T-helper 2 cell (primary cell): ENCODE data around the gene EPHX1.
"Not testable (repeated sequence)": the region's sequence is repeated elsewhere in the genome, so short reads cannot be mapped to it uniquely, and the experiment has no call there.

Experiments used
- DNase-seq, 5 experiments: peaks; one replicate each; pipeline versions ENCODE4 v3.0.0 to v3.0.0-alpha.2; 2012 to 2022

Gene EPHX1

GRCh38 chr1:225777583-225778336, 32.2 kb upstream of the EPHX1 start, which contains the start of gene SRP9:
Gene SRP9, plus strand, starts transcription at chr1:225777826. Its CDS starts 115 bp downstream, at chr1:225777941.
- DNase-seq = peak; percentile 94 to 99 (median 98)

DNA sequence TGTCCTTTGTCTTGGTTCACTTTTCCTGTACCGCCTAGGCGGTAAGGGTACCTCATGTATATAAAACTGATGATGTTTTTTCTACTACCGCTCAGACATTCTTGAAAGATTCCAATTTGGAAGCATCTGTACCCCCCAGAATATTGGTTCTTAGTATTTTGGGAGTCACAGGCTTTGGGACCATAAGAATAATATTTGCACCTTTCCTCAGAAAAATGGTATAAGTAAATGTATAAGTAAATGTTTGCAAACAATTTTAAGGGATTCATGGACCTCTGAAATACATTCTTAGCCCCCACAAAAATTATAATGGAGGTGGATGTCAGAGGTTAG, 31.6 kb upstream of the EPHX1 start:
- DNase-seq = no peak

DNA sequence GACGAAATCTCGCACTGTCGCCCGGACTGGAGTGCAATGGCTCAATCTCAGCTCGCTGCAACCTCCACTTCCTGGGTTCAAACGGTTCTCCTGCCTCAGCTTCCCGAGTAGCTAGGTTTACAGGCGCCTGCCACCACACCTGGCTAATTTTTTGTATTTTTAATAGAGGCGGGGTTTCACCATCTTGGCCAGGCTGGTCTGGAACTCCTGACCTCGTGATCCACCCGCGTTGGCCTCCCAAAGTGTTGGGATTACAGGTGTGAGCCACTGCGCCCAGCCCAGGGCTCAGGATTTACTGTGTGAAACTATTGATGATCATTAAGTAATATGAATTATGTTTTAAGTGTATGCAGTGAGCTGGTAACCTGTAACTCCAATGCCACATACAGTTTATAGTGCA, 30.8 kb upstream of the EPHX1 start:
- peak in 1 of 5 experiments; percentile 36 for DNase-seq

- no peak for DNase-seq
Measured at GRCh38 chr1:225780134-225780533, 29.8 kb upstream of the EPHX1 start.

DNA sequence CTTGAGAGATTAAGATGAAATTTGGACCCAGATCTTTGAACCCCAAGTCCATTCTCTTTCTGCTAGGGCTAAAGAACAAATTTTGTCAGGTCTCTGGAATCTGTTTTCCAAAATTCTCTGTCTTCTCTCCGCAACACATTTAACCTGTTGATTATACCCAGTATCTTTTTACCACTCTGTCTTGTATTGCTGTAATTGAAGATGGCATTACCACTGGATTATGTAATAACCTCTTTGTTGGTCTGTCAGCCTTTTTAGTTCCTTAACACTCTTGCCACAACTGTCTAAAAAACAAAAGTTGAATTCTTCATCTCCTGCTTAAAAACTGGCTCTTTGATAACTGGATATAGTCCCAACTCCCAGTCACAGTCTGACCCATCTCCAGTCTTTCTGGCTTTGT, 29.3 kb upstream of the EPHX1 start:
- DNase-seq = no peak

- DNase-seq = not testable (repeated sequence)
Measured at GRCh38 chr1:225789142-225789541, 20.8 kb upstream of the EPHX1 start.

DNA sequence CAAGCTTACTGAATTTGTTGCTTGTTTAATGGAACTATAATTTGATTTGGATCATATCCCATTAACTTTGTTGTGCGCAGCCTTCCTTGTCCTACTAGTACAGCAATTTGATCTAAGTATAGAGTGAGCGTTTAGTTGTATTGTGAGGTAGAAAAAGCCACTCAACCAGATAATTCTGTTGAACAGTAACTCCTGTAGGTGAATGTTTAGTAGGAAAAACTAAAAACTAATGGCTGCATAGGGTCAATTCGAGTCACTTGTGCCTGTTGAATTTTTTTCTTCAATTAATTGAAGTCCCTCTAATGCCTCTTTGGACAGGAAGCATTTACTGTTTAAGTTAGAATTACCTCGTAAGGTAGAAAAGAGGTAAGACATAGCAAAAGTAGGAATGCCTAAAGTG, 15.0 kb upstream of the EPHX1 start:
- no peak for DNase-seq

DNA sequence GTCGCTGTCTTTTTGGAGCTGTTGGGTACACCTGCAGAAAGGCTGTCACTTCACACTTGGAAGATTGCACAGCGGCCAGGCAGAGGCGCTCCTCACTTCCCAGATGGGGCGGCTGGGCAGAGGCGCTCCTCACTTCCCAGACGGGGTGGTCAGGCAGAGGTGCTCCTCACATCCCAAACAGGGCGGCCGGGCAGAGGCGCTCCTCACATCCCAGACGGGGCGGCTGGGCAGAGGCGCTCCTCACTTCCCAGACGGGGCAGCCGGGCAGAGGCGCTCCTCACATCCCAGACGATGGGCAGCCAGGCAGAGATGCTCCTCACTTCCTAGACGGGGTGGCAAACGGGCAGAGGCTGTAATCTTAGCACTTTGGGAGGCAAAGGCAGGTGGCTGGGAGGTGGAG, 13.8 kb upstream of the EPHX1 start:
- DNase-seq = not testable (repeated sequence)

- not testable (repeated sequence) for DNase-seq
Measured at GRCh38 chr1:225801146-225801545, 8.8 kb upstream of the EPHX1 start.

DNA sequence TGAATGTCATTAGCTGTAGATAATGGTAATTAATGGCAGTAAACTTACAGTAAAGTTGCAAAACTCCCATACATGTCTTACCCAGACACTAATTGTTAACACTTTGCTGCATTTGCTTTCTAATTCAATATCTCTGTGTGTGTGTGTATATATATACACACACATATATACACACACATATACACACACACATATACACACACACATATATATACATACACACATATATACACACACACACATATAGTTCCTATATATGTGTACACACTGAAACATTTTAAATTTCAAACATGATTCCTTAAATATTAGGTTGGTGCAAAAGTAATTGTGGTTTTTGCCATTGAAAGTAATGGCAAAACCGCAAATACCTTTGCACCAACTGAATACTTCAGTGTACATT, 3.7 kb upstream of the EPHX1 start:
- DNase-seq = no peak

GRCh38 chr1:225806736-225807135, 3.2 kb upstream of the EPHX1 start:
- not testable (repeated sequence) for DNase-seq

DNA sequence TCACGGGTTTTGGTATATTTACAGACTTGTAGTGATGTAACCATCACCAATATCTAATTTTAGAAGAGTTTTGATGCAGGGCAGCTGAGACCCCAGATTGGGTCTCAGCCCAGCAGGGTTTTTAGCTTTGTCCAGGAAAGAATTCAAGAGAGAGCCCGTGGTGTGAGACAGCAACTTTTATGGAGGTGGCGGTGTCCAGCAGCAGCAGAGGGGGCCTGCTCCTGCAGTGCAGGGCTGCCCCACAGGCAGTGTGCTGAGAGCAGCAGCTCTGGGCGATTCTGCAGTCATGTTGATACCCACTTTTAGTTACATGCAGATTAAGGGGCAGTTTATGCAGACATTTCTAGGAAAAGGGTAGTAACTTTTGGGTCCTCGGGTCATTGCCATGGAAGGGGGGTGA, 1.8 kb upstream of the EPHX1 start:
- no peak for DNase-seq

DNA sequence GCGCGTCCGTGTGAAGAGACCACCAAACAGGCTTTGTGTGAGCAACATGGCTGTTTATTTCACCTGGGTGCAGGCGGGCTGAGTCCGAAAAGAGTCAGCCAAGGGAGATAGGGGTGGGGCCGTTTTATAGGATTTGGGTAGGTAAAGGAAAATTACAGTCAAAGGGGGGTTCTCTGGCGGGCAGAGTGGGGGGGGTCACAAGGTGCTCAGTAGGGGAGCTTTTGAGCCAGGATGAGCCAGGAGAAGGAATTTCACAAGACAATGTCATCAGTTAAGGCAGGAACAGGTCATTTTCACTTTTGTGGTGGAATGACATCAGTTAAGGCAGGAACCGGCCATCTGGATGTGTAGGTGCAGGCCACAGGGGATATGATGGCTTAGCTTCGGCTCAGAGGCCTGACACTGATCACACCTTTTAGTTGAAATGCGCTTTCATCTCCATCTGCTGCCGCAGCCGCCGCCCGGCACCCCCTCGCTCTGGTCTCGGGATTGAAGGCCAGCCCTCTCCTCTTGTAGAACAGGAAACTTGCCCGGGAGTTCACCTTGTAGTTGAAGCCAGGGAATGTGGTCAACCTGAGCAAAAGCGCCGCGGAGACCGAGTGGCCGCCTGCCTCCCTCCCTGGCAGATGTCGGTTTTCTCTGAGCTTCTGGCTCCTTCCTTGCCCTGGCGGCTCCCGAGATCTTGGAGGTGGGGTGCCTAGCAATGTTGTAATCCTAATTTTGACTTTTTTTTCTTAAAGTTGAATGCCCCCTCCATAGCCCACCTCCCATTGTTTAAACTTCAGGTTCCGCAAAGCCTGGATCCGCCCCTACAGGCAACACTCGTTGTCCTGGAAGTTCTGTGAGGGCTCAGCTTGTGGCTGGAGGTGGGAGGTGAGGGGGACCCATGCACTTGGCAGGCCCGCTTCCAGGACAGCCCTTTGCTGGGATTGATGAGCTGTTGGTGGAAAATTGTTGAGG, 935 bp downstream of the EPHX1 start:
- not testable (repeated sequence) for DNase-seq

GRCh38 chr1:225811622-225812487, 1.9 kb downstream of the EPHX1 start:
- no peak for DNase-seq

GRCh38 chr1:225812488-225813213, 2.7 kb downstream of the EPHX1 start:
- no peak for DNase-seq

DNA sequence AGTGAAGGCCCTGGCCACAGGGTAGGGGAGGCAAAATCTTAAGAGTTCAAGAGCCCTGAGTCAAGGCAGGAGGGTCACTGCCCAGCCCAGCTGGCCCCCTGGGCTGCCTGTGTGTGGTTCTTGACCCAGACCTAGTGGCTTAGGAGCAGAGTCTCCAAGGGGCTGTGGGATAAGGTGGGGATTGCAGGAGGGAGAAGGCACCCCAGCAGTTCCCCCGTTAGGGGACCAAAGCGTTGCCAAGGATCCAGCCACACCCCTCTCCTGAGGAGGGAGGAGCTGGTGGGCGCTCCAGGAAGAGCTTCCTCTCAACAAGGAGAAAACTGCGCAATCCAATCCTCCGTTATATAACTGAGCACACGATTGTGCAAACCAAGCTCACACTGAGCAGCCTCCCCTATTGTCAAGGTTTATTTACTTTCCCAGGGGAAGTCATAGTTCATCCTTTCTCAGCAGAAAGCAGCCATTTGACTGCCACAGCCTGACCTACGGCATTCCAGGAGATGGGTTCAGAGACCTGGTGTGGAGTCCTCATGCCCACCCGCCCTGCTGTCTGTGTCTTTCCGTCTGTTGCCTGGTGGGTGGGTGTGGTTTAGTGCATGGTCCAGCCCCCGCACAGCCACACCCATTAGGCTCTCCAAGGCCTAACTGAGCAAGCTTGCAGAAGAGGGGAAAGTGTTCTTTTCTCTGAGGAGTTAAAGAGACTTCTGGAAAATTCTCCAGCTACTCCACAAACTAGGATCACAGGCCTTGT, 3.5 kb downstream of the EPHX1 start:
- no peak for DNase-seq

DNA sequence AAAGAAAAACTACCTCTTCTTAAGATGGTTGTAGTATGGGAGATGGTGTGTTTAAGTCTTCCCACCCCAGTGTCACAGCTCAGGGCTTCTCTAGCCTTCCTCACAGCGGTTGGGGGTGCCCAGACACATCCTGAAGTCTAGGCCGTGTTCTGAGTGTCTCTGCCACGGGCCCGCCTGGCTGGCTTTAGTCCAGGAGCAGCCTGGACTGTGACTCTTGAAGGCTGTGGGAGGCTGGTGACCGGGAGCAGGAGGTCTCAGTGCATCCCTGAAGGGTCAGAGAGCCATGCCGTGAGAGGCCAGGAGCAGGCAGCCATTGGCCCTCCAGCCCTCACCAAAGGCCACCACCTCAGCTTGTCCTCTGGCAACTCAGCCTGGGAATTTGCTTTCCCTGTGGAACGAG, 4.5 kb downstream of the EPHX1 start:
- DNase-seq = no peak

DNA sequence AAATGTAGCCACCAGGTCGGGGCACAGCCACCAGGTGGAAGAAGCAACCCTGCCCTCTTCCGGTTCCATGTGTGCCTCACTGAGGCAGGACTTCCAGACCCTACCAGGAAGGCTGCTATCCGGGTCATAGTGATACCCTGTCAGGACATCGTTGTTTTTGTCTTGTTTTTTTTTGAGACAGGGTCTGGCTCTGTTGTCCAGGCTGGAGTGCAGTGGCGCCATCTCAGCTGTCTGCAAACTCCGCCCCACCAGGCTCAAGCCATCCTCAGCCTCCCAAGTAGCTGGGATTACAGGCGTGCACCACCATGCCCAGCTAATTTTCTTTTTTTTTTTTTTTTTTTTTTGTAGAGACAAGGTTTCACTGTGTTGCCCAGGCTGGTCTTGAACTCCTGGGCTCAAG, 5.2 kb downstream of the EPHX1 start:
- not testable (repeated sequence) for DNase-seq

- DNase-seq = no peak
Measured at GRCh38 chr1:225815526-225816178, 5.7 kb downstream of the EPHX1 start.

- no peak for DNase-seq
Measured at GRCh38 chr1:225816643-225817538, 7.0 kb downstream of the EPHX1 start.
